Activated CD4-positive, alpha-beta T cell treated with anti-CD3 and anti-CD28 coated beads, Interleukin-2, amount 50 U/mL, for 1 hour (primary cell): ENCODE data around the gene RBM10.
"Not testable (repeated sequence)": the region's sequence is repeated elsewhere in the genome, so short reads cannot be mapped to it uniquely, and the experiment has no call there.

Experiments
- DNase-seq: peaks from one replicate; pipeline ENCODE4 v3.0.0-alpha.2; 2020

Gene RBM10, protein sequence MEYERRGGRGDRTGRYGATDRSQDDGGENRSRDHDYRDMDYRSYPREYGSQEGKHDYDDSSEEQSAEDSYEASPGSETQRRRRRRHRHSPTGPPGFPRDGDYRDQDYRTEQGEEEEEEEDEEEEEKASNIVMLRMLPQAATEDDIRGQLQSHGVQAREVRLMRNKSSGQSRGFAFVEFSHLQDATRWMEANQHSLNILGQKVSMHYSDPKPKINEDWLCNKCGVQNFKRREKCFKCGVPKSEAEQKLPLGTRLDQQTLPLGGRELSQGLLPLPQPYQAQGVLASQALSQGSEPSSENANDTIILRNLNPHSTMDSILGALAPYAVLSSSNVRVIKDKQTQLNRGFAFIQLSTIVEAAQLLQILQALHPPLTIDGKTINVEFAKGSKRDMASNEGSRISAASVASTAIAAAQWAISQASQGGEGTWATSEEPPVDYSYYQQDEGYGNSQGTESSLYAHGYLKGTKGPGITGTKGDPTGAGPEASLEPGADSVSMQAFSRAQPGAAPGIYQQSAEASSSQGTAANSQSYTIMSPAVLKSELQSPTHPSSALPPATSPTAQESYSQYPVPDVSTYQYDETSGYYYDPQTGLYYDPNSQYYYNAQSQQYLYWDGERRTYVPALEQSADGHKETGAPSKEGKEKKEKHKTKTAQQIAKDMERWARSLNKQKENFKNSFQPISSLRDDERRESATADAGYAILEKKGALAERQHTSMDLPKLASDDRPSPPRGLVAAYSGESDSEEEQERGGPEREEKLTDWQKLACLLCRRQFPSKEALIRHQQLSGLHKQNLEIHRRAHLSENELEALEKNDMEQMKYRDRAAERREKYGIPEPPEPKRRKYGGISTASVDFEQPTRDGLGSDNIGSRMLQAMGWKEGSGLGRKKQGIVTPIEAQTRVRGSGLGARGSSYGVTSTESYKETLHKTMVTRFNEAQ

DNA sequence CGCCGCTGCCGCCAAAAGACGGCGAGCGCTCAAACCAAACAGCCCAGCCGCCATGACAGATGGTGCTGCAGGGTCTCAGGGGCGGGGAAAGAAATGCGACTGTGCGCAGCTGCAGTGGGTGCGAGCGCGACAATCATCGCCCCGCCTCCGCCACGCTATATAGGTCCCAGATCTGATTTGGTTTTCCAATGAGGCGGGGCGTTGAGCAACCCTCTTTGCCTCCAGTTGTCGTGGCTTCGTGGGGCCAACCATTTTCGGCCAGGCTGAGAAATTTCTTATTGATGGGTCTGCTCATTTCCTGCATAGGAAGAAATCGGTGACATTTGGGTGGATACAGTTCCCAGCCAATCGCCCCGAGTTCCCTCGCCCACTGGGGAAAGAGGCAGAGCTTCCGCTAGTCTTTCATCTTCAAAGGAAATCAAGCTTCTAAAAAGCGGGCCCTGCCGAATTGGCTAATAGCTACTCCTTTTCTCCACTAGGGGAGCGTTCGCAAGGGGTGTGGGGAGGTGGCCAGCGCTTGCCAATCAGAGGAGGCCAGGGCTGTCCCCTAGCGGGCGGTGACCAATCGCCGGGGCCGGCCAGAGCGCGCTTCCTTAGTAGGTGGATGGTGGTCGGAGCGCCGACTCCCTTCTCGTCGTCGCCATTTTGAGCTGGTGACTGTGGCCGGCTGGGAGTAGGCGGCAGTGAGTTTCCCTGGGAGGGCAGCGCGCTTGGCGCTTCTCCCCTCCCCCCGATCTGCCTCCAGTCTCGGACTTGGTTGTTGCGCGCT, at the start of gene RBM10, which contains the start of gene NDUFB11:
TSS of gene RBM10 (plus strand) at position 596 of the 769 bp plus-strand sequence. CDS start 2,261 bp downstream, outside the sequence.
TSS of gene NDUFB11 (minus strand) at position 77 of the 769 bp plus-strand sequence. CDS start at position 54, 23 bp downstream.
- peak; percentile 84 for DNase-seq

DNA sequence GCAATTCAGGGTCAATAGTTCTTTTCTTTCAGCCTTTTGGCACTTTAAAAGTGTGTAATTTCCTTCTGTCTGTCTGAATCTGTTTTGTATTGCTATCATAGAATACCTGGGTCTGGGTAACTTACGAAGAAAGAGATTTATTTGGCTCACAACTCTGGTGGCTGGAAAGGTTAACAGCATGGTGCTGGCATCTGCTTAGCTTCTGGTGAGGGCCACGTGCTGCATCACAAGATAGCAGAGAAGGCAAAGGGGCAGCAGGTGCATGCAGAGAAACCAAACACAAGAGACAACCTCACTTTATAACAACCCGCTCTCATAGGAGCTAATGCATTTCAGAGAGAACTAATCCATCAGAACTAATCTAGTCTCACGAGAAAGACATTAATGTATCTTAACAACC, 48.0 kb upstream of the RBM10 start:
- no peak for DNase-seq

DNA sequence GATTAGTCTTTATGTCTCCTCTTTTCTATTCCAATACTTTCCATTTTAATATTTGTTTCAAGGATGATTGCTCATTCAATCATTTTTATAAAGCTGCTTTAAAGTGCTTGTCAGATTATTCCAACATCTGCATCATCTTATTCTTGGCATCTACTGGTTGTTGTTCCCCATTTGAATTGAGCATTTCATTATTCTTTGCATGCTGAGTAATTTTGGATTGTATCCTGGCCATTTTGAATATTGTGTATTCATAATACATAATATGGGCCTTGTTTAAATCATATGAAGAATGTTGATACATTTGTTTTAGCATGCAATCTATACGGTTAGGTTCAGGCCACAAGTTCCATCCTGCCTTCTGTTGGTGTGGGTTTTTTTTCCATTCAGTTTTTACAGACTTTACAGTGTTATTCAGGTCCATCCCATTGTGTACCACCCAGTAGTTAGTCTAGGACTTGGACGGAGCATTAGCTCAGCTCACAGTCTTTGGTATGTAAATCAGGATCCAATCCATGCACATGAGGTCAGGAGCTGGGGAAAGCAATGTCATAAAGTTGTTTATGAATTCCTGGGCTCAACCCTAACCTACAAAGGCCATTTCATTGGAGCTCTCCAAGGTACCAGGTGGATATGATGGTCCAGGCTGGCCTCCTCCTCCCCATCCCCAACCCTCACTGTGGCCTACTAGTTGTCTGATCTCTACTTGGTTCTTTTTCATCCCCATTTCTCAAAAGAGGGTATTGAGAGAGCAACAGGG, 46.5 kb upstream of the RBM10 start:
- DNase-seq: no peak

DNA sequence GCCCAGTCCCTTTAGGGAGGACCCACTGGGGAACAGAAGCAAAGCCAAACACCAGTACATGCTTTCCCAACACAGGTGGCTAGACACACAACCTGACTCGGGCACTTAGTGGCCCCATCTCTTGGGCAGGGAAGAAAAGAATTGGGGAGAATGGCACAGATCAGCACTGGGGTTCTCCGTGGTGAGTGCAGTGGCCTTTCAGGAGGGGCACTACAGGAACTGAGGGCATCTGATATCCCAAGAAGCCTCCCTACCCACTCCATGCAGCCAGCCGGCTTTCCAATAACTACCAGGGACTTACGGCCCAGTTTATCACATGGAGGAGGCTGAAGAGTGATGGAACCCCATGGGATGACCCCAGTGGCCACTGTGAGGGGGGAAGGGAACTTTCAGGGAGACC, 43.8 kb upstream of the RBM10 start:
- no peak for DNase-seq

DNA sequence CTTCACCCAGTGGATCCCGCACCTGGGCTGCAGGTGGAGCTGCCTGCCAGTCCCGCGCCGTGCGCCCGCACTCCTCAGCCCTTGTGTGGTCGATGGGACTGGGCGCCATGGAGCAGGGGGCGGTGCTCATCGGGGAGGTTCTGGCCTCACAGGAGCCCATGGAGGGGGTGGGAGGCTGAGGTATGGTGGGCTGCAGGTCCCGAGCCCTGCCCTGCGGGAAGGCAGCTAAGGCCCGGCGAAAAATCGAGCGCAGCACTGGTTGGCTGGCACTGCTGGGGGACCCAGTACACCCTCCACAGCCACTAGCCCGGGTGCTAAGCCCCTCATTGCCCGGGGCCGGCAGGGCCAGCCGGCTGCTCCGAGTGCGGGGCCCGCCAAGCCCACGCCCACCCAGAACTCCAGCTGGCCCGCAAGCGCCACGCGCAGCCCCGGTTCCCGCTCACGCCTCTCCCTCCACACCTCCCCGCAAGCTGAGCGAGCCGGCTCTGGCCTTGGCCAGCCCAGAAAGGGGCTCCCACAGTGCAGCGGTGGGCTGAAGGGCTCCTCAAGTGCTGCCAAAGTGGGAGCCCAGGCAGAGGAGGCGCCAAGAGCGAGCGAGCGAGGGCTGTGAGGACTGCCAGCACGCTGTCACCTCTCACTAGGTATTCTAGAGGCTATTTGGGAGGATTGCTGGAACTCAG, 33.9 kb upstream of the RBM10 start:
- DNase-seq: not testable (repeated sequence)

DNA sequence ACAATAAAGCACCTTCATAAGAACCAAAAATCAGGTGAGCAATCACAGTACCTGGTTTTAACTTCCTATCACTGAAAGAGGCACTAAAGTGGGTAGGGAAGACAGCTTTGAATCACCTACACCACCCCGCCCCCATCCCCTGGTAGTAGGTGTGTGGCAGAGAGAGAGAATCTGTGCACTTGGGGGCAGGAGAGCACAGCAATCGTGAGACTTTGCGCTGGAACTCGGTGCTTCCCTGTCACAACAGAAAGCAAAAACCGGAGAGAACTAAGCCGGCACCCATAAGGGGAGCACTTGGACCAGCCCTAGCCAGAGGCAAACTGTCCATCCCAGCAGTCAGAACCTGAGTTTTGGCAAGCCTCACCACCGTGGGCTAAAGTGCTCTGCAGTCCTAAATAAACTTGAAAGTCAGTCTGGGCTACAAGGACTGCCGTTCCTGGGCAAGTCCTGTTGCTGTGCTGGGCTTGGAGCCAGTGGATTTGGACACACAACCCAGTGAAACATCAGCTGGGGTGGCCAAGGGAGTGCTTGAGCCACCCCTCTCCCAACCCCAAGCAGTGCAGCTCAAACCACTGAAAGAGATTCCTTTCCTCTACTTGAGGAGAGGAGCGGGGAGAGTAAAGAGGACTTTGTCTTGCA, 32.6 kb upstream of the RBM10 start:
- DNase-seq: no peak

DNA sequence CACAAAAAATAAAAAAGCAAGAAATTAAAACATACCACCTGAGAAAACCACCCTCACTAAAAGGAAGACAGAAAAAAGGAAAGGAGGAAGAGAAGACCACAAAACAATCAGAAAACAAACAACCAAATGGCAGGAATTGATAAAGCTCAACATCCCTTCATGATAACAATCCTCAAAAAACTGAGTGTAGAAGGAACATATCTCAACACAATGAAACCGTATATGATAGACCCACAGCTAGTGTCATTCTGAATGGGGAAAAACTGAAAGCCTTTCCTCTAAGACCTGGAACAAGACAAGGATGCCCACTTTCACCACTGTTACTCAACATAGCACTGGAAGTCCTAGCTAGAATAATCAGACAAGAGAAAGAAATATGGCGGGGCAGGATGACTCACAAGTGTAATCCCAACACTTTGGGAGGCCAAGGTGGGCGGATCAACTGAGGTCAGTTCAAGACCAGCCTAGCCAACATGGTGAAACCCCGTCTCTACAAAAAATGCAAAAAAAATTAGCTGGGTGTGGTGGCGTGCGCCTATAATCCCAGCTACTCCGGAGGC, 28.4 kb upstream of the RBM10 start:
- DNase-seq: not testable (repeated sequence)

DNA sequence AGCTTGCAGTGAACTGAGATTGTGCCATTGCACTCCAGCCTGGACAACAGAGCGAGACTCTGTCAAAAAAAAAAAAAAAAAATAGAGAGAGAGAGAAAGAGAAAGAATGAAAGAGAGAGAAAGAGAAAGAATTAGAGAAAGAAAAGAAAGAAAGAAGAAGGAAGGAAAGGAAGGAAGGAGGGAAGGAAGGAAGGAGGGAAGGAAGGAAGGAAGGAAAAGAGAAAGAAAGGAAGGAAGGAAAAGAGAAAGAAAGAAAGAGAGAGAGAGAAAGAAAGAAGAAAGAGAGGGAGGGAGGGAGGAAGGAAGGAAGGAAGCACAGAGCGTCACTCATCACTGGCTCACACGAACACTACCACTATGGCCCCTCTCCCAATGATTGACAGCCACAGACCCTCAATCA, 20.6 kb upstream of the RBM10 start:
- DNase-seq: not testable (repeated sequence)

DNA sequence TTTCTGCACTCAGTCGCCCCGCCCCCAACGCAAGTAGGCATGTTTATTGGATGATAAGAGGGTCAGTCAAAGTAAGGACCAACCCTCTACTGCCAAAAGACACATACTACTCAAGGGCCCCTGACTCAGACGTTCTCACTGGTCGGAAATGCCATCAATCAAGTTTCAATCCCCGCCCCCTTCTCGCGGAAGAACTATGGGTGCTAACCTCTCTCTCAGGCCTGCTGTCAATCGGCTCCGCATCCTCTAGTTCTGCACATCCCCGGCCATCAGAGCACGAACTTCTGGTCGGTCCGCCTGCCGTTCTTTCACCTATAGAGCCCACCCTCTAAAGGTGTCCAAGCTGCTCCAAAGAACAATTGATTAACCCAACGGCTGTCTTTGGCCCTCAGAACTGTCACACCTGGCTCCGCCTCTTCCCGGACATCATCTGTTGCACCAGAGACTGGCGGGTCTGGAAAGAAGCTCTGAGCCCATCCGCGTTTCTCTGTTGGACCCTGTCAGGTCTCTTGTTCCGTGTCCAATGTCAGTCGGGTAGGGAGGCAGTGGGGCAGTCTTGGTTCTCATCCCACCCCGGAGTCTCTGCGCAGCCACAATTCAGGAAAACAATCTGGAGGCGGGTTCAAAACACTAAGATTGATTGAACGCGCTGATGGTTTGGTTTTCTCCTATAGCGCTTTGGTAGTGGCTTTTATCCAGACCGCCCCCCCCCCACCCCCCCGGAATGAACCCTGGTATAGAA, 15.7 kb upstream of the RBM10 start:
- peak; percentile 83 for DNase-seq

DNA sequence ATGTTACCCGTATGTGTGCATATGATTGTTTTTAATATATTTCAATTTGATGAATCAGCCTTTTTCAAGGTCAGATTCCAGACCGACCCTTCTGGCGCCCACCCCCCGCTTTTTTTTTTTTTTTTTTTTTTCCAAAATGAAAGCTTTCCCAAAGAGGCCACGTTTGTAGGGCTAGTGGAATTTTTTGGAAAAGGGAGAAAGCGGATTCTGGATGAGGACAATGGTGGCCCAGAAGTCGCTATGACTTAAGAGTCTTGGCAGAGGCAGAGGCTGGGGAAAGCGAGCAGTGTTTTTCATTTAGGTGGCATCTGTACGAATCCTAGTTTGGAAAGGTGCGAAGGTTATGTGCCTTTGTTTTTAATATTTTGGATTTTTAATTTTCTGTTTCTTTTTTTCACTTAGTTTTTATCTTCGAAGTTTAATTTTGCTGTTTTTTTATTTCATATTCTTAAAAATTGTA, 15.1 kb upstream of the RBM10 start:
- no peak for DNase-seq

DNA sequence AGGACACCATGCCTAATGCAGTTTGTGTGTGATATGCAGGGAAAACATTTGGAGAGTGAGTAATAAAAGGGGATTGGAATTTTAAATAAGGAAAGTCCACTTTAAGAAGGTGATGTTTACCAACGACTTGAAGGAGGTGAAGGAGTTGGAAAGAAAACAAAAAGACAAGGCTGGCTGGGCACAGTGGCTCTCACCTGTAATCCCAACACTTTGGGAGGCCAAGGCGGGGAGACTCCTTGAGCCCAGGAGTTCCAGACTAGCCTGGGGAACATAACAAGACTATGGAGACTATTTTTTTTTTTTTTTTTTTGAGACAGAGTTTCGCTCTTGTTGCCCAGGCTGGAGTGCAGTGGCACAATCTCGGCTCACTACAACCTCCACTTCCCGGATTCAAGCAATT, 11.5 kb upstream of the RBM10 start:
- DNase-seq: no peak

DNA sequence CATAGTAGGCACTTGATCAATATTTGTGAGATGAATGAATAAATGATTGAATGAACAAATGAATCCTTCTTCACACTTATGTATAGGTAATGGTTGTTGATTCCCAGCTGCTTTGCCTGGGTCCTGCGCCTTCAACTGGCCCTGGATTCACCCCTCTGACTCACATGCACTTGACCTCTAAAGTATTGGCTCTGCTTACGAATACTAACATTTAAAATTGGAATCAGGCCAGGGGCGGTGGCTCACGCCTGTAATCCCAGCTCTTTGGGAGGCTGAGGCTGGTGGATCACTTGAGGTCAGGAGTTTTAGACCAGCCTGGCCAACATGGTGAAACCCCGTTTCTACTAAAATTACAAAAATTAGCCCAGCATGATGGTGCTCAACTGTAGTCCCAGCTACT, 9.4 kb upstream of the RBM10 start:
- not testable (repeated sequence) for DNase-seq

DNA sequence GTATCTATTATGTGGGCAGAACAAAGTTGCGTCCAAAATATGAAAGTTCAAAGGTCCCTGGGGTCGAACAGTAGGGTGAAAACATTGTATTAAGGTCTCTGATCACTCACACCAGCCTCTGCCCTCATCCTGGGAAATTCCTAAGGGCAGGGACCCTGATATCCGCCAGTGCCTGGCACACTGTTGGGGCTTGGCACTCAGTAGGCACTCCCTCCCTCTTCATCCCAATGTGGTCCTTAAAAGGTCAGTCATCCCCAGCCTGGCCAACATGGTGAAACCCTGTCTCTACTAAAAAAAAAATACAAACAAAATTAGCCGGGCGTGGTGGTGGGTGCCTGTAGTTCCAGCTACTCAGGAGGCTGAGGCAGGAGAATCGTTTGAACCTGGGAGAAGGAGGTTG, 6.8 kb upstream of the RBM10 start:
- no peak for DNase-seq

DNA sequence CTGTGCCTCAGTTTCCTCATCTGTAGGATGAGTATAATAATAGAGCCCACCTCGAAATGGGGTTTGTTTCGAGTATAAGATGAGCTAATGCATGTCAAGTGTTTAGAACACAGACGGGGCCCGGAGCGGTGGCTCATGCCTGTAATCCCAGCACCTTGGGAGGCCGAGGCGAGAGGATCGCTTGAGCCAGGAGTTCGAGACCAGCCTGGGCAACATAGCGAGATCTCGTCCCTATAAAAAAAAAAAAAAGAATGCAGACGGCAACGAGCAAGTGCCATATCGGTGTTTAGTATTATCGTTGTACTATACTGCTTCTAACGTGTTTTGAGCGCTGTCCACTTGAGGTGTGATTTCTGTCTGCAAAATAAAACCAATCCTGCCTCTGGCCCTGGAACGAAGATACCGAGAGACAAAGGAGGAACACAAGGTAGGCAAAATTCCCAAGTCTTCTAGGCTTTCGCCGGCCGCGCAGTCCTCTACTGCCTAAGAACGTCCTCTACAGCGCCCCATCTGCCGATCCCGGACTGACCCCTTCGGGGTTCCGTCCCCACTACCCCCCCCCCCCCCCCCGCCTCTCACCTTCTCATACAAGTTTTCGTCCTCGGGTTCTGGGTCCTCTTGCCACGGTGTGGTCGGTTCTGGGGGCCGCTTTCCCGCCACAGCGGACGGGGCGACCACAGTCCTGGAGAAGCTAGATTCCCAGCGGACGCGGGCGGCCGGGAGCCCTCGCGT, 961 bp upstream of the RBM10 start:
- DNase-seq: peak; percentile 18

DNA sequence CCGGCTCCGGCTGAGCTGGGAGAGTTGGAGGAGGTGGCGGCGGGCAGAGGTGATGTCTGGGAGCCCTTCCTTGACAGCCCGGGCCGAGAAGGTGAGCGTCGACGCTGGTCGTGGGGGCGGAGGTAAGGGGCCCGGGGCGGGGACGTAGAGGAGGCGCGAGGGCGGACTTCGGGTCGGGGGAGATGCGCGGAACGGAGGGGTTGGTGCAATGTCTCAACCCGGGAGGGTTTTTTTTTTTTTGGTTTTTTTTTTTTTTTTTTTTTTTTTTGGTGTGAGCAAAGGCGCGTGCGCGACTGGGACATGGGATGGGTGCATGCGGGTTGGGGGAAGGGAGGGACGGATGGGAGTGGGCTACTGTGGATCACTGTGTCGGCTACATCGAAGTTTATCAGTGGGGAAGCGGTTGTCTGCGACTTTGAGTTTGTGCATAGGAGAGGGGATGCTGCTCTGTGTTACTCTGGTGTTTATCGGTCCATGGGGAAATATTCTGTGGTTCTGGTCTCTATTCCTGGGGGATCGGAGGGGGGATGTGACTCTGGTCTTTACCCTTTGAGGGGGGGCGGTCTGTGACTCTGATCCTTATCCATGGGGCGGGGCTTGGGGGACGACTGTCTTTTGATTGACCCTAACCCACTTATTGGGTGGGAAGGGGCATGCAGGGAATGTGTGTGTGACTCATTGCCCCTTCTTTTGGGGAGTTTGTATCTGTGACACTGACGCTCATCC, 537 bp downstream of the RBM10 start:
- no peak for DNase-seq

DNA sequence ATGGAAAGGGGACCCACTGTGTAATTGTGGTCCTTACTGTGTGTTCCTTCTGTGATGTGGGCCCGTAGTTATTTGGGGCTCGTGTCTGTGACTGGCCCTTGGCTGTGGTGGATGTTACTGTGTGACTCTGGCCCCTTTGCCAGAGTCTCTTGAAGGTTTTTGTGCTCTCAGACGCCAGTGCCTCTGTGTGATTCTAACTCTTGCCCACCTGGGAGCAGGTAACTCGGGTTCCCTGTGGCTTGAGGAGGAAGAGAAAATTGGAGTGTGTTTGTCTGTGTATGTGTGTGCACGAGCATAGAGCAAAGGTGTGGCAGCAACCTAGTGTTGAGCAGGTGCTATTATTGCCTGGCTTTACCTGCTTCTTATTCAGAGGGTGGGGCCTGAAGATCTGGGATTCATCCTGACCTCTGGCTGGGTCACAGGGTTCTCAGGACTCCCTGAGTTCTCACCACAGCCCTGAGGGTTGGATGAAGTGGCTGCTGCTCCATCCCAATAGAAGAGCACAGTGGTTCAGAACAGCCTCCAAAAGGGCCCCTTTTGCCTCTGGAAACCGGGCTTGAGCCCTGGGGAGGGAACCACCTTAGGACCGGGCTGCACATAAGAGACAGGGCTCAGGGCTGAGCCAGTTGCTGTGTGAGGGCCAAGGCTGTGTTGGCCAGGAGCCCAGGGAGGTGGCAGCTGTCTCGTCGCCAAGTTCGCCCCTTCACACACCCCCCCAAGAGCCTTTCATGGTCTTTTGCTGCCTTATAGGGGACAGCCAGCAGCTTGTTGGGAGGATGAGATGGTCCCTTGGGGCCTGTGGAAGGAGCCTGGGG, 1.3 kb downstream of the RBM10 start:
- no peak for DNase-seq
